HL-60/S4 treated with phorbol 12-myristate 13-acetate at 8.2 ng/mL for 4 days and 3 days (cell line): ENCODE data around the gene TCAIM.

Source experiments
- in situ Hi-C: fragments of 300-500 bp; cut with MboI; formaldehyde crosslinking; loops from 2 replicates; pipeline ENCODE4 v1.15.0; 2022; ENCODE audit warnings: low sequenced_read_pairs

TCAIM gene

DNA sequence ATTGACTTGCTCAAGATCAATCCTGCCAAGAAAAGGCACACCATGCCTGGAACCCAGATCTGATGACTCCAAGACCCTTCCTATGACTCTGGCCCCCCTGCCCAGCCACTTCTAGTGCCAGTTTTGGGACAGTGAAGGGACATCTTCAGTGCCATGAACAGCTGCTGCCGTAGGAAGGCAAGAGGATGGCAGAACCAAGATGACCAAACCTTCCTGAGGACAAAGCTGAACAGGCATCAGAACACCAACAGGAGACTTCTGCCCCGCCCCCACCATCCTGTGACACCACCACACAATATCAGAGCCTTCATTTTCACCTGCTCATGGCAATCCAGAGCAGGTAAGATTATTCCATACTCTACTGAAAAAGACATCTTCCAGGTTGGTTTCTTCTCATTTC lies 105.9 kb downstream of the TCAIM start:
- in situ Hi-C loops = no loop called here

DNA sequence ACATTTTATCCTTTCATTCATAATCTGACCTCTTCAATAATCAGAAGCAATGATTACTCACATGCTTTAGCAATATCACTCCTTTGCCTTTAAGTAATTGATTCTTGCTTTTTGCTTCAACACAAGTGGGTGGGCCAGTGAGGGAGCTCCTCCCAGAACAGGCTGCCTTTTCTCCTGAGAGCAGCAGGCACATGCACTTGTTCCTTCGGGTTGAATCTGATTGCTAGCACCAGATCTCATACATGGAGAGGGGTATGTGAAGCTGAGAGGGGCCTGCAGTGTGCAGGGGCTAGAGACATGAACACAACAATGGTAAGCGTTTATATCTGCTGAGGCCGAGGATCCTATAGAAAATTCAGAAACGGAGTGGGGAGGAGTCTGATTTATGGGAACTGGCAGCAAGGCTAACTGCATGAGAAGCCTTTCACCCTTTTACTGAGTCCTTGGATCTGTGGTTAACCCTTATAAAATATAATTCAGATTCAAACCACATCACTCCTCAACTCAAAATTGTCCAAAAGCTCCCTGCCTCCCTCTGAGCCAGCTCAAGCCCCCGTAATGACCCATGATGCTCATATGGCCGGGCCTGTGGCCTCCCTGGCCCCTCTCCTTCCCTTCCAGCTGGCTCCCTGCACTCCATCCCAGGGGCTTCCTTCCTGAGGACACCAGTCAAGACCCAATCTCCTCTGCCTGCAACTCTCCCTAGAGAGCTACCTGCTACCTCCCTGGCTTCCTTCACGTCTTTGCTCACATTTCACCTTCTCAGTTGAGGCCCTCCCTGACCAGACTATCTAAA lies 106.5 kb downstream of the TCAIM start:
- in situ Hi-C loops = no loop called here

DNA sequence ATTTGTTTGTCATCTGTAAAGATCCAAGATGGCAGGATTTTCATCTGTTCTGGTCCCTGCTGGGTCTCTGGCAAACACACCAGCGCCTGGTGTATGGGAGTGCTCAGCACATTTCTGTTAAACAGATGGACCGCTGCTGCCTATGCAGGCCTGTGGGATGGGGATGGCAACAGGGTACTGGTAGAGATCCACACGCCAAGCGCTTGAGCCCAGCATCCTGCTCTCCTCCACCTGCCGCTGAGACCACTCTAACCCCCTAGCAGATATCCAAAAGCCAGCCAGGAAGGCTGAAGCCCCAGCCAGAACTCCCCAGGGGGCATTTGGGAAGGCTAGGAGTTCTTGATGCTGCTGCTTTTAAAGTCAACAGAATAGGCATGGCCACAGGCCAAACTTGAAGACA lies 107.2 kb downstream of the TCAIM start:
- in situ Hi-C loops = no loop called here

DNA sequence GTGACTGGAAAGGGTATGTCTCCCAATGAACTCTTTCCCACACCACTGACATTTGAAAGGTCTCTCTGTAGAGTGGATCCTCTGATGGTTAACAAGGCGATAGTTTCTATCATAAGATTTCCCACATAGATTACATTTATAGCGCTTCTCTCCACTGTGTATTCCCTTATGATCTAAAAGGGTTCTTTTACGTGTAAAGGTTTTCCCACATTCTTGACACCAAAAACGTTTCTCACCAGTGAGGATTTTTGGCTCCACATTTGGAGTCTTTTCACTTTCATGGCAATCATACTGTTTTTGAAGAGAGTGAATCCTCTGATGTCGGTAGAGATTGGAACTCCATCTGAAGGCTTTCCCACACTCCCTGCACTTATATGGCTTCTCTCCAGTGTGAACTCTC lies 108.4 kb downstream of the TCAIM start:
- in situ Hi-C loops = no loop called here

DNA sequence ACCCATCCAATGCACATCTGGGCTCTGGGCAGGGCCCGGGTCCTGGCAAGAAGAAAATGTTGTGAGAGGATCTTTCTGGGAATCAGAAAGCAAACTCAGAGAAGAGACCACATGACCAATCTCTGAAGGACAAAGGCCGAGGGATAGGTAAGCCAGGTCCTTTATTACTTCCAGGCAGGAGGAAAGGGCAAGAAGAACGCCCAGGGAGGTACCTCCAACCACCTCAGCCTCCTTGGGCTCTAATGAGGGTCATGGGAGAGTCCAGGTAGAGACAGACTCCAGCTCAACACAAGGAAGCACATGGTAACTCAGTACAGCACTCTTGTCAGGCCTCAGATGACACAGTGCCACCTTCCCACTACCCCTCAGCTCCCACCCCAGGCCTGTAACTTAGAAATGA lies 112.9 kb downstream of the TCAIM start:
- in situ Hi-C loops = no loop called here

- in situ Hi-C loops = no loop called here
These were observed 115.7 kb downstream of the TCAIM start for GRCh38 chr3:44454258-44454657.

DNA sequence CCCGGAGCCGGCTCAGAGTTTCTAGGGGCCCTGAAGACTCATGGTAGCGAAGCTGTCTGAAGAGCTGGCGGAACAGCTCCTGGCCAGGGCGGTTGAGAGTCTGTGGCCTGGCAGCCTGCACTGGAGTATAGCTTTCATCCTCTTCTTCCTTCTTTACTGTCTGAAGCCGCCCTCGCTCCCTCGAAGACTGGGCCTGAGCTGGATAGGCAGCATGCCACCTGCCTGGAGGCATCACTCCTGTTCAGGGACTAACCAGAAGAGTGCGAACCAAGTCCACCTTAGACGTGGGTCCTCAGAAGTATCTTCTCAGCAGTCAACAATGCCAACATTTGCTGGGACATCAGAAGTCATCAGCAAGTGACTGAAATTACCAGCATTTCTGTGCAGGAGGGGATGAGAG lies 116.8 kb downstream of the TCAIM start:
- in situ Hi-C loops = no loop called here
